T-helper 1 cell treated with Interleukin-12 subunit alpha and Interleukin-12 subunit beta and Interleukin-4 antibody, amounts not matched to agents 30 ng/mL and 1 ng/mL, for 36 hours (primary cell): ENCODE results near the gene ARFGEF2. TPM values are rescaled to one million over a fixed set of nuclear protein-coding genes. Genes with fewer than 3 reads are reported as not detected.
"Not testable (repeated sequence)": the region's sequence is repeated elsewhere in the genome, so short reads cannot be mapped to it uniquely, and the experiment has no call there.

ENCODE experiments used
- intact Hi-C: fragments of 100-400 bp; cut with micrococcal nuclease; formaldehyde crosslinking; loops from one replicate; pipeline ENCODE4 v1.15.1; 2024
- total RNA-seq: library from RNA; stranded (reverse); gene quantifications from 2 replicates; pipeline ENCODE4 v1.2.3, GENCODE V29; 2022

The ARFGEF2 gene
- total RNA-seq, 1 donor from 2014 or later, result 25.6 TPM

GRCh38 chr20:49046087-49046900, 124.8 kb downstream of the ARFGEF2 start, which contains the start of gene CSE1L:
TSS of gene CSE1L (plus strand) at chr20:49046312. CDS start at chr20:49058464, 12,152 bp downstream.
- intact Hi-C loops, result loop anchor here (1.0 to 10.0 kb wide), 10 partner anchors 8 to 1544 kb away; partner anchors contain the start of genes ARFGEF2, DDX27, NCOA3 and PREX1

- intact Hi-C loops, result no loop called here
Measured at GRCh38 chr20:49052334-49052733, 130.8 kb downstream of the ARFGEF2 start.

GRCh38 chr20:49054056-49054643, 132.6 kb downstream of the ARFGEF2 start:
- intact Hi-C loops, result no loop called here

GRCh38 chr20:49063279-49063678, 141.8 kb downstream of the ARFGEF2 start:
- intact Hi-C loops, result no loop called here

GRCh38 chr20:49074521-49074920, 153.0 kb downstream of the ARFGEF2 start:
- intact Hi-C loops, result no loop called here

GRCh38 chr20:49078310-49078709, 156.8 kb downstream of the ARFGEF2 start:
- intact Hi-C loops, result no loop called here

GRCh38 chr20:49082295-49082694, 160.8 kb downstream of the ARFGEF2 start:
- intact Hi-C loops, result not testable (repeated sequence)

Other genes starting within 250 kb of the ARFGEF2 start
- gene PREX1, start 93.7 kb upstream of the ARFGEF2 start, total RNA-seq, result 119 TPM in 2 replicates
- 68.6 and 70.8 TPM in 2 replicates for gene CSE1L, start 124.6 kb downstream of the ARFGEF2 start, total RNA-seq